Measurements from ENCODE around the gene ACAA1. TPM values are rescaled to one million over a fixed set of nuclear protein-coding genes. Genes with fewer than 3 reads are reported as not detected.

The ACAA1 gene
- total and polyA plus RNA-seq, 2 of the 13 experiments (the other 11 are each of a cell fraction or from before 2014, with no cell fraction given), result 60.8 to 188 TPM

- TF ChIP-seq, protein P1, sequence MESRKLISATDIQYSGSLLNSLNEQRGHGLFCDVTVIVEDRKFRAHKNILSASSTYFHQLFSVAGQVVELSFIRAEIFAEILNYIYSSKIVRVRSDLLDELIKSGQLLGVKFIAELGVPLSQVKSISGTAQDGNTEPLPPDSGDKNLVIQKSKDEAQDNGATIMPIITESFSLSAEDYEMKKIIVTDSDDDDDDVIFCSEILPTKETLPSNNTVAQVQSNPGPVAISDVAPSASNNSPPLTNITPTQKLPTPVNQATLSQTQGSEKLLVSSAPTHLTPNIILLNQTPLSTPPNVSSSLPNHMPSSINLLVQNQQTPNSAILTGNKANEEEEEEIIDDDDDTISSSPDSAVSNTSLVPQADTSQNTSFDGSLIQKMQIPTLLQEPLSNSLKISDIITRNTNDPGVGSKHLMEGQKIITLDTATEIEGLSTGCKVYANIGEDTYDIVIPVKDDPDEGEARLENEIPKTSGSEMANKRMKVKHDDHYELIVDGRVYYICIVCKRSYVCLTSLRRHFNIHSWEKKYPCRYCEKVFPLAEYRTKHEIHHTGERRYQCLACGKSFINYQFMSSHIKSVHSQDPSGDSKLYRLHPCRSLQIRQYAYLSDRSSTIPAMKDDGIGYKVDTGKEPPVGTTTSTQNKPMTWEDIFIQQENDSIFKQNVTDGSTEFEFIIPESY (CRISPR knock-in tag; IDR thresholded peaks at IDR 0.05), result 0 out of 2 replicates have a peak, but pooled peaks have one; percentile 20
- TF ChIP-seq HOXA7 (CRISPR knock-in tag; IDR thresholded peaks at IDR 0.05) (no peak), ATRX (CRISPR knock-in tag; IDR thresholded peaks at IDR 0.05; ENCODE audit: borderline replicate concordance) (no peak), PRPF4 (IDR thresholded peaks at IDR 0.05; ENCODE audit: low read depth, low read length, poor library complexity, severe bottlenecking) (peak; percentile 23), SKI (IDR thresholded peaks at IDR 0.05; ENCODE audit: partially characterized antibody) (no peak), ZNF761 (CRISPR knock-in tag; conservative IDR thresholded peaks at IDR 0.05) (no peak), KDM5B (CRISPR knock-in tag; IDR thresholded peaks at IDR 0.05; ENCODE audit: borderline replicate concordance) (no peak), ATAD3A (CRISPR knock-in tag; IDR thresholded peaks at IDR 0.05) (no peak), SMYD3 (CRISPR knock-in tag; IDR thresholded peaks at IDR 0.05) (no peak)
- TF ChIP-seq, protein P2, sequence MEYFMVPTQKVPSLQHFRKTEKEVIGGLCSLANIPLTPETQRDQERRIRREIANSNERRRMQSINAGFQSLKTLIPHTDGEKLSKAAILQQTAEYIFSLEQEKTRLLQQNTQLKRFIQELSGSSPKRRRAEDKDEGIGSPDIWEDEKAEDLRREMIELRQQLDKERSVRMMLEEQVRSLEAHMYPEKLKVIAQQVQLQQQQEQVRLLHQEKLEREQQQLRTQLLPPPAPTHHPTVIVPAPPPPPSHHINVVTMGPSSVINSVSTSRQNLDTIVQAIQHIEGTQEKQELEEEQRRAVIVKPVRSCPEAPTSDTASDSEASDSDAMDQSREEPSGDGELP (IDR thresholded peaks at IDR 0.05; ENCODE audit: borderline replicate concordance, low read depth), result no peak
Measured at GRCh38 chr3:38163841-38164642, 27.1 kb upstream of the ACAA1 start (continued).
